GM19324 (cell line): Measurements from ENCODE around the gene TPCN1.
"Not testable (repeated sequence)": the region's sequence is repeated elsewhere in the genome, so short reads cannot be mapped to it uniquely, and the experiment has no call there.

Experiments used
- ATAC-seq: cut with Tn5 transposase; IDR thresholded peaks from one replicate; pipeline ENCODE4 v1.9.1; 2021; ENCODE audit warnings: mild to moderate bottlenecking, moderate library complexity; ENCODE audit not compliant: unreplicated experiment, low FRiP score

The TPCN1 gene

DNA sequence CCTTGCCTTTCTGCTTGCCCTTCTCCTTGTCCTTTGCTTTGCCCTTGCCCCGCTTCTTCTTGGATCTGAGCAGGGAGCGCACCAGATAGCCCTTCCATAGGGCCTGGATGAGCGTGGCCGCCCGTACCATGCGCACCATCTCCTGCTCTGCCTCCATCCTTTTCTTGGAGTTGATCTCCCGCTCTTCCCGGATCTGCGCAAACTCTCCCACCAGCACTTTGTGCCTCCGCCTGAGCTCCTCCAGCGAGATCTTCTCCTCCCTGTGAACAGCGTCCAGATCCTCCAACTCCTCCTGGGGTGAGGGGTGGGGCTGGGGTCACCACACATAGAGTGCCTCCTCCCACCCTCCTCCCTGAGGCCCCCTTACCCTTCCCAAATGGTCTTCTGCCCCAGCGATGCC is 25.7 kb upstream of the TPCN1 start:
- ATAC-seq = no peak

DNA sequence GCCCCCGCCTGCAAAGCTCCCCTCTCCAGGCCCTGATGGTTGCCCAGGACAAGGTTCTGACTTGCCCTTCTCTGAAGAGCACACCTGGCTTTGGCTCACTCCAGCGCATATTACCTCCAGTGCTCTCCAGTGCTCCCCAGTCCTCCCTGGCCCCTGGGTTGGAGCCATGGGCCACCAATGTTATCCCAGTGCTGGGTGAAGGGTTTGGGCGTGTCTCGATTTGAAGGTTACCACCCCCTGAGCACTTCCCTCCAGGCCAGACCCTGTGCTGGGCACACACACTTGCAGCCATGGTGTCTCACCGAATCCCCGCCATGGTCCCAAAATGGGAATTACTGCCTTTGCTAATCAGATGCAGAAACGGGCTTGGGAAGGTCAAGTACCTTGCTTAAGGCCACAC is 24.7 kb upstream of the TPCN1 start:
- no peak for ATAC-seq

DNA sequence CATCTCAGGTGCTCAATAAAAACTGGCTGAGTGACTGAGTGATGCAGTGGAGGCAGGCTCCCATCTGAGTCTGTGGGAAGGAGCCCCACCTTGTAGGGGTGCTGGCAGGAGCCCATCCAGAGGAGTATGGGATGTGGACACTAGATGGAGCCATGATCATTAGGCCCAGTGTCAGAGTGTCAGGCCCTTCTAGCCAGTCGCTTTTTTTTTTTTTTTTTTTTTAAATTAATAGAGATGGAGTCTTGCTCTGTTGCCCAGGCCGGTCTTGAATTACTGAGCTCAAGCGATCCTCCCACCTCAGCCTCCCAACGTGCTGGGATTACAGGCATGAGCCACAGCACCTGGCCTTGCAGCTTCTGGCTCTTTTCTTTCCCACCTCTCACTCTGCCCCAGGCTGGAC is 24.3 kb upstream of the TPCN1 start:
- ATAC-seq = no peak

GRCh38 chr12:113197518-113198077 is 23.7 kb upstream of the TPCN1 start:
- ATAC-seq = no peak

GRCh38 chr12:113198296-113198695 is 23.0 kb upstream of the TPCN1 start:
- no peak for ATAC-seq

DNA sequence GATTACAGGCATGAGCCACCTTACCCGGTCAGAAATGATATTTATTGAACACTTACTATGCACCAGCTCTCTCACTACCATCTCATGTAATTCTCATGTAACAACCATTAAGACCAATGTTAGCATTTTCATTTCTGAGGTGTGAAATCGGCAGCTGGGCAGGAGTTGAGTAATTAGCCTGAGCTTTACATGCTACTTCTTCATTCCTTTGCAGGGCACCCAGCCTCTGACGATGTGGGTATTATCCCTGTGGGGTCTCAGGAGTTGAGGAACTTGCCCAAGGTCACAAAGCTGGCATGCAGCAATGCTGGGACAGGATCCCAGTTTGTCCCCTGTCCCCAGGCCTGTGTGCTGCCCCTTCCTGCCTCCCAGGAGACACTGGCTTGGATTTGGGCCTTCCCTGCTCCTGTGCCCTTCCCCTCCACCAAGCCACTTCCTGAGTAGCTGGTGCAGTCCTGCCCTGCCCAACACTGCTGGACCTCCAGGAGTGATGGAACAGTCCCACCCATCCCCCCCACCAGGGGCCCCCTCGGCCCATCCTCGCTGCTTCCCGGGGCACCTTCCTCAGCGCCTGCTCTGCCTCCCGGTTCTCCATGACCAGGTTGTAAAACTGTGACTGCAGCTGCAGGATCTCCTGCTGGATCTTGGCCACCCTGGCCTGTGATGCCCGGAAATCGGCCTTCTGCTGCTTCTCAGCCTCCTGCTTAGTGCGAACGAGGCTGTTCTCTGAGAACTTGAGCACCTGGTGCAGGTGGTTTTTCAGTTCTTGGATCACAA is 21.1 kb upstream of the TPCN1 start:
- ATAC-seq = no peak

DNA sequence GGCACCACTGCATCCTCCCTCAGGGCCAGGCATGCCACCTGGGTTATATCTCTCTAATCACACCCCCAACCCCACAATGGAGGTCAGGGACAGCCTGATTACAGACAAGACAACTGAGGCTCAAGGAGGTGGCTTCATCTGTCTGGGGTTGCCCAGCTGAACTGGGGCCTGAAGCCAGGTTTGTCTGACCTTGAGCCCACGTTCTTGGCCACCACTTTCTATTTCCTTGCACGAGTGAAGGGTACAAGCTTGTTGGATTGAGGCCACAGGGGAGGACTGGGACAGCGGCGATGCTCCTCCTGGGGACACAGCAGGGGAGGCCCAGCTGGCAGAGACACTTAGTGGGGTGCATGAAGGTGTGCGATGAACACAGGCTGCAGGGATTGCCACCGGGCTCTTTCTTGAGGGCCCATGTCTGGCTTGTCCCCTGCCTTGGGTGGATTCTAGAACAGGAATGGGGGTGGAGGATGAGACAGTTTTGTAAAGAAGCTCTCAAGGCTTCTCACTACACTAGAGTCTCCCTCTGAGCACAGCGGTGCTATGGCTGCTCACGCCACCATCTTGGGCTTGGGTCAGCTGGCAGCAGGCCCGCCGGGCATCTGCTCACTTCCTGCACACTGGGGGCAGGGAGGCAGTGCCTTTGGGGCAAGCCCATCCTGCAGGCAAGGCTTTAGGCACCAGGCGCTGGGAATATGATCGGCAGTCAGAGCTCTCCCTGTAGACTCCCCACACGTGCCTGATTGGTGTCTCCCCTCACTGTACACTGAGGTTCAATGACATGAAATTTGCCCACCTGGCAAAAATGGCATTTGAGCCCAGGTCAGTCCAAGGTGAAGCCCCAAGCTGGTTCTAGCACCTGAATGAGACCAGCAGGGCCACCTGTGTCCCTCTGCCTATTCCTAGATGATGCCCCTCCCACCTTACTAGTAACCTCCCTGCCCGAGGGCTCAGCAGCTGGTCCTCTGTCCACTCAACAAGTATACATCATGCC is 19.8 kb upstream of the TPCN1 start:
- no peak for ATAC-seq

GRCh38 chr12:113202300-113203075 is 18.8 kb upstream of the TPCN1 start:
- ATAC-seq = no peak

GRCh38 chr12:113203852-113204760 is 17.2 kb upstream of the TPCN1 start:
- ATAC-seq = no peak

GRCh38 chr12:113204804-113205203 is 16.5 kb upstream of the TPCN1 start:
- no peak for ATAC-seq

DNA sequence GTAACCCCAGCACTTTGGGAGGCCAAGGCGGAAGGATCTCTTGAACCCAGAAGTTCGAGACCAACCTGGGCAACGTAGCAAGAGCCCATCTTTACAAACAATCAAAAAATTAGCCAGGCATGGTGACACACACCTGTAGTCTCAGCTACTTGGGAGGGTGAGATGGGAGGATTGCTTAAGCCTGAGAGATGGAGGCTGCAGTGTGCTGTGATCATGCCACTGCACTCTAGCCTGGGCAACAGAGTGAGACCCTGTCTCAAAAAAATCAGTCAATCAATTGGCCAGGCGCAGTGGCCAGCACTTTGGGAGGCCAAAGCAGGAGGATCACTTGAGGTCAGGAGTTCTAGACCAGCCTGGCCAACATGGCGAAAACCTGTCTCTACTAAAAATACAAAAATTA is 14.5 kb upstream of the TPCN1 start:
- not testable (repeated sequence) for ATAC-seq

DNA sequence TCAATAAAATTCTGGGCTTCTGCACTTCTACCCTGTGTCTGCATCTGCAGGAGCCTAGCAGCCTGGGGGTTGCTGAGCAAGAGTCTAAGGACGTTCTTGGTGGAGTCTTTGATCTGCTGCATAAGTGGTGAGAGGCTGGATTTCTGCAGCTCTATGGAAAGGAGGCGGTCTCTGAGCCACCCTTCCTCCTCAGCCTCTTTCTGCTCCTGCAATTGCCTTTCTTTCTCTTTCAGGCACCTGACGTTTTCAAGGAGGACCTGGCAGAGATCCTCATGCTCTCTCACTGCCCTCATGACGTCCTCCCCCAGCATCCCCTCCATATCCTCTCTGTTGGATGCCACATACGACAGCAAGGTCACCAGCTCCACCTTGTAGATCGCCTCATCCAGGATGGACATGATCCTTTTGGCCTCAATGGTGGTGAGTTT is 13.6 kb upstream of the TPCN1 start:
- ATAC-seq = no peak

GRCh38 chr12:113208041-113208934 is 13.0 kb upstream of the TPCN1 start:
- ATAC-seq = peak; percentile 78

- no peak for ATAC-seq
These were observed 10.1 kb upstream of the TPCN1 start for GRCh38 chr12:113211160-113211559.

DNA sequence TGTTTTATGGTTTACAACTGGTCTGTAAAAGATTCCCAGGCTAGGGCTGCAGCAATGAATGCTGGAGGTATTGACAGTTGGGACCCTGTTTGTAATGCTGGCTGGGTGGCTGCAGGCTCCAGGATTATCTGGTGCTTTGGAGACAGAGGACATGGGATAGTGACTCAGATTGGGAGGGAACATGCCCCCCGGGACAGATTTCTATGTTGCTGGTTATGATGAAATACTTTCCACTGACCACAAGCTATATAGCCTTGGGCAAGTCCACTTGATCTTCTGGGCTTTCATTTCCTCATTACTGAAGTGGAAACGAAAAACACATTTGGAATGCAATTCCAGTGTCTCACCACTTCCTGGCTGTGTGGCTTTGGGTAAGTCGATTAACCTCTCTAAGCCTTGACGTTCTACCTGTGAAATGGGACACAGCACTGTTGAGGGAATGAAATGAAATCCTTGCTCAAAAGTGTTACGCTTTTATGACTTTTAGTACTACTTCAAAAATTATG is 6.3 kb upstream of the TPCN1 start:
- ATAC-seq = no peak

DNA sequence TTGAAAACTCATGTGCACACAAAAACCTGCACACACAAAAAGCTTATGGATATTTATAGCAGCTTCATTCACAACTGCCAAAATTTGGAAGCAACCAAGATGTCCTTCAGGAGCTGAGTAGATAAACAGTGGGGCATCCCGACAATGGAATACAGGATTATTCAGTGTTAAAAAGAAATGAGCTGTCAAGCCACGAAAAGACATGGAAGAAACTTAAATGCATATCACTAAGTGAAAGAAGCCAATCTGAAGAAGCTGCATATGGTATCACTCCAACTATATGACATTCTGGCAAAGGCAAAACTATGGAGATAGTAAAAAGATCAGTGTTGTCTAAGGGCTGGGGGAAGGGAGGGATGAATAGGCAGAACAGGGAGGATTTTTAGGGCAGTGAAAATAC is 5.2 kb upstream of the TPCN1 start:
- no peak for ATAC-seq

- peak; percentile 3 for ATAC-seq
These were observed 577 bp upstream of the TPCN1 start for GRCh38 chr12:113220593-113221180.
